ENCODE data around the gene ADAMTS10.
"Not testable (repeated sequence)": the region's sequence is repeated elsewhere in the genome, so short reads cannot be mapped to it uniquely, and the experiment has no call there.

DNA sequence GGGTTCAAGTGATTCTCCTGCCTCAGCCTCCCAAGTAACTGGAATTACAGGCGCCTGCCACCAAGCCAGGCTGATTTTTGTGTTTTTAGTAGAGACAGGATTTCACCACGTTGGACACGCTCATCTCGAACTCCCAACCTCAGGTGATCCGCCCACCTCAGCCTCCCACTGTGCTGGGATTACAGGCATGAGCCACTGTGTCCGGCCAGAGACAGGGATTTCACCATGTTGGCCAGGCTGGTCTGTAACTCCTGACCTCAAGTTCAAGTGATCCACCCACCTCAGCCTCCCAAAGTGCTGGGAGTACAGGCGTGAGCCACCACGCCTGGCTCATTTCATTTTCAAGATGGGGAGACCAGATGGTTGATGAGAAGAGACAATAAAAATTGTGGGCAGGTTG lies 45.6 kb downstream of the ADAMTS10 start:
- TF ChIP-seq, protein P1, sequence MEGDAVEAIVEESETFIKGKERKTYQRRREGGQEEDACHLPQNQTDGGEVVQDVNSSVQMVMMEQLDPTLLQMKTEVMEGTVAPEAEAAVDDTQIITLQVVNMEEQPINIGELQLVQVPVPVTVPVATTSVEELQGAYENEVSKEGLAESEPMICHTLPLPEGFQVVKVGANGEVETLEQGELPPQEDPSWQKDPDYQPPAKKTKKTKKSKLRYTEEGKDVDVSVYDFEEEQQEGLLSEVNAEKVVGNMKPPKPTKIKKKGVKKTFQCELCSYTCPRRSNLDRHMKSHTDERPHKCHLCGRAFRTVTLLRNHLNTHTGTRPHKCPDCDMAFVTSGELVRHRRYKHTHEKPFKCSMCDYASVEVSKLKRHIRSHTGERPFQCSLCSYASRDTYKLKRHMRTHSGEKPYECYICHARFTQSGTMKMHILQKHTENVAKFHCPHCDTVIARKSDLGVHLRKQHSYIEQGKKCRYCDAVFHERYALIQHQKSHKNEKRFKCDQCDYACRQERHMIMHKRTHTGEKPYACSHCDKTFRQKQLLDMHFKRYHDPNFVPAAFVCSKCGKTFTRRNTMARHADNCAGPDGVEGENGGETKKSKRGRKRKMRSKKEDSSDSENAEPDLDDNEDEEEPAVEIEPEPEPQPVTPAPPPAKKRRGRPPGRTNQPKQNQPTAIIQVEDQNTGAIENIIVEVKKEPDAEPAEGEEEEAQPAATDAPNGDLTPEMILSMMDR (IDR thresholded peaks at IDR 0.05), result not testable (repeated sequence)
- TF ChIP-seq POLR2A (IDR thresholded peaks at IDR 0.05), result not testable (repeated sequence)
